ENCODE results near the gene DCAF8L2. TPM values are rescaled to one million over a fixed set of nuclear protein-coding genes. Genes with fewer than 3 reads are reported as not detected.
A peak's percentile ranks its signal among the peaks of the same experiment; 100 is the strongest.
"Not testable (repeated sequence)": the region's sequence is repeated elsewhere in the genome, so short reads cannot be mapped to it uniquely, and the experiment has no call there.

The DCAF8L2 gene
- total RNA-seq, 1 experiment from 2014 or later, result not detected

- no peak for TF ChIP-seq CTCF (IDR thresholded peaks at IDR 0.05; ENCODE audit: unreplicated experiment)
- intact Hi-C loops (cut with micrococcal nuclease; ENCODE audit: unreplicated experiment), result loop anchor here (5.0 kb wide), 1 partner anchor 78 kb away; no protein-coding TSS in a partner anchor
- Mint-ChIP-seq H3K4me3 (ENCODE audit: low read depth, unreplicated experiment) (no peak overlapping the region), H3K36me3 (ENCODE audit: insufficient read depth, unreplicated experiment) (no peaks in the 10 kb centered on the region), H3K9me3 (ENCODE audit: low read depth, unreplicated experiment) (no peaks in the 10 kb centered on the region), H3K27ac (ENCODE audit: unreplicated experiment) (no peak overlapping the region), H3K4me1 (ENCODE audit: low read depth, unreplicated experiment) (no peaks in the 10 kb centered on the region), H3K27me3 (ENCODE audit: unreplicated experiment) (no peaks in the 10 kb centered on the region)
- no peak for DNase-seq
- CTCF ChIA-PET, result no interaction called here
- no TSS peak for BruUV-seq (replicated peaks)
Measured at GRCh38 chrX:27680726-27681125, 90.6 kb downstream of the DCAF8L2 start.

DNA sequence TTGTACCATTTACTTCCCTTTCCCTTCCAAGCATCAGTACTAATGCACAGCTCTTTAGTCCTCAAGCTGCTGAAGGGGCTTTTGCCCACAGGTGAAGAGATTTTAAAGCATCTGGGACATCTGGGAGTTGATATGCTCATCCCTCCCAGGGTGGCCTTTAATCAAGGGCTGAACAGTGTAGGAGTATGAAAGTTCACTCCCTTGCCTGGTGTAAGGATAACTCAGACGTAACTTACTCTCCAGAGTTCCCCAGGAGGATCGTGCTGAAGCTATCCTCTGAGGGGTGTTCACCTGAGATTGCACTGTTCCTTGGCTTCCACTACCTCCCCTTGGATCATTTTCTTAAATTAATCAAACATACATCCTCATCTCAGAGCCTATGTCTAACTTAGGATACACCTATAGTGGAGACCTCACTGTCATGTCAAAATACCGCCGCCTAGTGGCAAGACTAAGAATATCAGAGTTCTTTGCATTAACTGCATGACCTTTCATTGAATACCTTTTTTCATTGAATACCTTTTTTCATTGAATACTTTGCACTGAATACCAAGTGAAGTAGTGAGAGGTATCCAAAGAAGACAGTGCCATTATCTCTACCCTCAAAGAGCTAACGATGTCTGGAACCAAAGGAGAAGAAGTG lies 93.5 kb downstream of the DCAF8L2 start:
- H3K4me1 Mint-ChIP-seq (ENCODE audit: low read depth, unreplicated experiment); H3K27me3 Mint-ChIP-seq (ENCODE audit: unreplicated experiment); BruUV-seq (replicated peaks); H3K9me3 Mint-ChIP-seq (ENCODE audit: low read depth, unreplicated experiment); H3K27ac Mint-ChIP-seq (ENCODE audit: unreplicated experiment); H3K36me3 Mint-ChIP-seq (ENCODE audit: insufficient read depth, unreplicated experiment); H3K4me3 Mint-ChIP-seq (ENCODE audit: low read depth, unreplicated experiment): not testable (repeated sequence)
- CTCF ChIA-PET, result interaction anchor here (1.0 kb wide), 1 partner anchor 8 kb away, joined by 3 read pairs; no protein-coding TSS in a partner anchor
- peak; percentile 39 for TF ChIP-seq CTCF (IDR thresholded peaks at IDR 0.05; ENCODE audit: unreplicated experiment)
- DNase-seq, result peak; percentile 56
- intact Hi-C loops (cut with micrococcal nuclease; ENCODE audit: unreplicated experiment), result loop anchor here (2.0 to 5.0 kb wide), 2 partner anchors 81 to 129 kb away; no protein-coding TSS in a partner anchor

GRCh38 chrX:27694667-27695066 lies 104.5 kb downstream of the DCAF8L2 start:
- no peak for TF ChIP-seq CTCF (IDR thresholded peaks at IDR 0.05; ENCODE audit: unreplicated experiment)

GRCh38 chrX:27706526-27706925 lies 116.4 kb downstream of the DCAF8L2 start:
- H3K27me3 Mint-ChIP-seq (ENCODE audit: unreplicated experiment), result no peaks in the 10 kb centered on the region

More at GRCh38 chrX:27694667-27695066, 104.5 kb downstream of the DCAF8L2 start:
- H3K36me3 Mint-ChIP-seq (ENCODE audit: insufficient read depth, unreplicated experiment), result no peaks in the 10 kb centered on the region
- H3K9me3 Mint-ChIP-seq (ENCODE audit: low read depth, unreplicated experiment), result no peaks in the 10 kb centered on the region
- intact Hi-C loops (cut with micrococcal nuclease; ENCODE audit: unreplicated experiment), result no loop called here
- no peak overlapping the region for H3K4me3 Mint-ChIP-seq (ENCODE audit: low read depth, unreplicated experiment)
- no peak for DNase-seq
- no peaks in the 10 kb centered on the region for H3K27me3 Mint-ChIP-seq (ENCODE audit: unreplicated experiment)
- H3K27ac Mint-ChIP-seq (ENCODE audit: unreplicated experiment), result no peak overlapping the region
- no TSS peak for BruUV-seq (replicated peaks)
- CTCF ChIA-PET, result no interaction called here
- no peaks in the 10 kb centered on the region for H3K4me1 Mint-ChIP-seq (ENCODE audit: low read depth, unreplicated experiment)

More at GRCh38 chrX:27706526-27706925, 116.4 kb downstream of the DCAF8L2 start:
- intact Hi-C loops (cut with micrococcal nuclease; ENCODE audit: unreplicated experiment), result no loop called here
- Mint-ChIP-seq H3K36me3 (ENCODE audit: insufficient read depth, unreplicated experiment) (no peaks in the 10 kb centered on the region), H3K4me3 (ENCODE audit: low read depth, unreplicated experiment) (no peak overlapping the region), H3K4me1 (ENCODE audit: low read depth, unreplicated experiment) (no peaks in the 10 kb centered on the region), H3K9me3 (ENCODE audit: low read depth, unreplicated experiment) (peaks cover 2% of the 10 kb centered on the region), H3K27ac (ENCODE audit: unreplicated experiment) (no peak overlapping the region)
- BruUV-seq (replicated peaks), result no TSS peak
- CTCF ChIA-PET, result no interaction called here
- no peak for DNase-seq
- no peak for TF ChIP-seq CTCF (IDR thresholded peaks at IDR 0.05; ENCODE audit: unreplicated experiment)
